Measurements from ENCODE around the gene SYT7.

DNA sequence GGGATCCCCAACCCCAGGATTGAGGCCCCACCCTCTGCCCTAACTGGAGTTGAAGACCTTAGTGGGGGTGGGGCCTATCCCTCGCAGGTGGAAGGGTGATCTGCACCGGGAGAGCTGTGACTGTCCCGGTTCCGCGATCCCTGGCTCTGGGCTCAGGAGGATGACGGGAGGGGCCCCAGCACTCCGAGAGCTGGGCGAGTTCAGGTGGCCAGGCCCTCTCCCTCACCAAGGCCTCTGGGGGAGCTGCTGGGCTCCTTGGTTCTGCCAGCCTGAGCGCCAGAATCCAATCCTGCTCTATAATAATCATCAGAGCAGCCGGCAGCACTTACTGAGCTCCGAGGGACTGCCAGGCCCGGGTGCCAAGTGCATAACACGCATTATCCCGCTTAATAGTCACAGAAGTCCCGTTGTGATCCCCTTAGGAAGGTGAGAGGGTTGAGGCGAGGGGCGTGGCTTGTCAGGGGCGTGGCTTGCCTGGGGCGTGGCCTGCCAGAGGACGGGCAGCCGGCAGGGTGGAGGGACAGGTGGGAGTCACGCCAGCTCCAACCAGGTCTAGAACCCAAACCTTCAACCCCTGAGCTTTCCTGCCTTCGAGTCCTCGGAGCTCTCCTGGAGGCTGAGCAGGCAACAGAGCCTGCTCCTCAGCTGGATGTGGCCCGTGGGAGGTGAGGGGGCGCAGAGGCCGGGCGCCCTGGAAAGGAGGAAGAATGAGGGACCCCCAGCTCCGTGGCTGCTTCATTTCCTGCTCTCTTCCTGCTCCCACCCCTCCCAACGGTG, 7.3 kb upstream of the SYT7 start:
- TF ChIP-seq, protein P1, sequence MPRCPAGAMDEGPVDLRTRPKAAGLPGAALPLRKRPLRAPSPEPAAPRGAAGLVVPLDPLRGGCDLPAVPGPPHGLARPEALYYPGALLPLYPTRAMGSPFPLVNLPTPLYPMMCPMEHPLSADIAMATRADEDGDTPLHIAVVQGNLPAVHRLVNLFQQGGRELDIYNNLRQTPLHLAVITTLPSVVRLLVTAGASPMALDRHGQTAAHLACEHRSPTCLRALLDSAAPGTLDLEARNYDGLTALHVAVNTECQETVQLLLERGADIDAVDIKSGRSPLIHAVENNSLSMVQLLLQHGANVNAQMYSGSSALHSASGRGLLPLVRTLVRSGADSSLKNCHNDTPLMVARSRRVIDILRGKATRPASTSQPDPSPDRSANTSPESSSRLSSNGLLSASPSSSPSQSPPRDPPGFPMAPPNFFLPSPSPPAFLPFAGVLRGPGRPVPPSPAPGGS (IDR thresholded peaks at IDR 0.05), result no peak
- no peak for TF ChIP-seq CTCF (IDR thresholded peaks at IDR 0.05)
- no peak for TF ChIP-seq HDAC2 (IDR thresholded peaks at IDR 0.05)
- TF ChIP-seq, protein P2, sequence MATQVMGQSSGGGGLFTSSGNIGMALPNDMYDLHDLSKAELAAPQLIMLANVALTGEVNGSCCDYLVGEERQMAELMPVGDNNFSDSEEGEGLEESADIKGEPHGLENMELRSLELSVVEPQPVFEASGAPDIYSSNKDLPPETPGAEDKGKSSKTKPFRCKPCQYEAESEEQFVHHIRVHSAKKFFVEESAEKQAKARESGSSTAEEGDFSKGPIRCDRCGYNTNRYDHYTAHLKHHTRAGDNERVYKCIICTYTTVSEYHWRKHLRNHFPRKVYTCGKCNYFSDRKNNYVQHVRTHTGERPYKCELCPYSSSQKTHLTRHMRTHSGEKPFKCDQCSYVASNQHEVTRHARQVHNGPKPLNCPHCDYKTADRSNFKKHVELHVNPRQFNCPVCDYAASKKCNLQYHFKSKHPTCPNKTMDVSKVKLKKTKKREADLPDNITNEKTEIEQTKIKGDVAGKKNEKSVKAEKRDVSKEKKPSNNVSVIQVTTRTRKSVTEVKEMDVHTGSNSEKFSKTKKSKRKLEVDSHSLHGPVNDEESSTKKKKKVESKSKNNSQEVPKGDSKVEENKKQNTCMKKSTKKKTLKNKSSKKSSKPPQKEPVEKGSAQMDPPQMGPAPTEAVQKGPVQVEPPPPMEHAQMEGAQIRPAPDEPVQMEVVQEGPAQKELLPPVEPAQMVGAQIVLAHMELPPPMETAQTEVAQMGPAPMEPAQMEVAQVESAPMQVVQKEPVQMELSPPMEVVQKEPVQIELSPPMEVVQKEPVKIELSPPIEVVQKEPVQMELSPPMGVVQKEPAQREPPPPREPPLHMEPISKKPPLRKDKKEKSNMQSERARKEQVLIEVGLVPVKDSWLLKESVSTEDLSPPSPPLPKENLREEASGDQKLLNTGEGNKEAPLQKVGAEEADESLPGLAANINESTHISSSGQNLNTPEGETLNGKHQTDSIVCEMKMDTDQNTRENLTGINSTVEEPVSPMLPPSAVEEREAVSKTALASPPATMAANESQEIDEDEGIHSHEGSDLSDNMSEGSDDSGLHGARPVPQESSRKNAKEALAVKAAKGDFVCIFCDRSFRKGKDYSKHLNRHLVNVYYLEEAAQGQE (IDR thresholded peaks at IDR 0.05), result no peak
- no peak for TF ChIP-seq MAZ (IDR thresholded peaks at IDR 0.05; ENCODE audit: borderline replicate concordance, low read depth, low read length)
- no peak for TF ChIP-seq MAFK (IDR thresholded peaks at IDR 0.05; ENCODE audit: partially characterized antibody)
- no peak for TF ChIP-seq FOSL2 (IDR thresholded peaks at IDR 0.05)
- TF ChIP-seq FOSL2 (CRISPR knock-in tag; IDR thresholded peaks at IDR 0.05), result no peak
- TF ChIP-seq EP300 (IDR thresholded peaks at IDR 0.05), result no peak
- no peak for TF ChIP-seq RCOR1 (IDR thresholded peaks at IDR 0.05; ENCODE audit: low read depth, low read length)
- TF ChIP-seq RFX5 (IDR thresholded peaks at IDR 0.05), result no peak
- TF ChIP-seq ZSCAN20 (CRISPR knock-in tag; IDR thresholded peaks at IDR 0.05), result no peak
- TF ChIP-seq, protein P3, sequence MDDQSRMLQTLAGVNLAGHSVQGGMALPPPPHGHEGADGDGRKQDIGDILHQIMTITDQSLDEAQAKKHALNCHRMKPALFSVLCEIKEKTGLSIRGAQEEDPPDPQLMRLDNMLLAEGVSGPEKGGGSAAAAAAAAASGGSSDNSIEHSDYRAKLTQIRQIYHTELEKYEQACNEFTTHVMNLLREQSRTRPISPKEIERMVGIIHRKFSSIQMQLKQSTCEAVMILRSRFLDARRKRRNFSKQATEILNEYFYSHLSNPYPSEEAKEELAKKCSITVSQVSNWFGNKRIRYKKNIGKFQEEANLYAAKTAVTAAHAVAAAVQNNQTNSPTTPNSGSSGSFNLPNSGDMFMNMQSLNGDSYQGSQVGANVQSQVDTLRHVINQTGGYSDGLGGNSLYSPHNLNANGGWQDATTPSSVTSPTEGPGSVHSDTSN (IDR thresholded peaks at IDR 0.05), result no peak
- TF ChIP-seq JUNB (IDR thresholded peaks at IDR 0.05), result no peak
- no peak for TF ChIP-seq SMC3 (IDR thresholded peaks at IDR 0.05)
